PFSK-1 (cell line): ENCODE measurements around the gene ASB13.

Experiments used
- FOXP2 ChIP-seq: optimal IDR thresholded peaks from 2 replicates; pipeline ENCODE3; 2011; ENCODE audit warnings: borderline replicate concordance, control low read depth, inconsistent platforms; ENCODE audit not compliant: insufficient read depth; ENCODE audit errors: extremely low read length, extremely low read depth
- POLR2AphosphoS5 ChIP-seq: IDR thresholded peaks from 2 replicates; pipeline ENCODE4 v1.6.1; 2012; ENCODE audit warnings: low read depth, mild to moderate bottlenecking, control low read depth, low read length, moderate library complexity
- REST ChIP-seq, 2 experiments: IDR thresholded peaks; 2 replicates each; pipeline versions ENCODE4 v1.6.1 to v1.8.0; 2011 to 2012; ENCODE audit warnings: low read depth in 2 of 2, low read length in 2 of 2, control low read depth in 1 of 2, inconsistent platforms in 1 of 2, mild to moderate bottlenecking in 1 of 2, moderate library complexity in 1 of 2; ENCODE audit not compliant: insufficient read depth in 1 of 2
- TAF1 ChIP-seq: IDR thresholded peaks from 2 replicates; pipeline ENCODE4 v1.6.1; 2012; ENCODE audit warnings: low read length, control low read depth, borderline replicate concordance; ENCODE audit not compliant: insufficient read depth

GRCh38 chr10:5655121-5655520 lies 11.3 kb downstream of the ASB13 start:
- TF ChIP-seq POLR2AphosphoS5 (no peak), TAF1 (no peak), REST (IDR thresholded peaks at IDR 0.05; ENCODE audit: insufficient read depth in 1 of 2, low read depth in 2 of 2, low read length in 2 of 2) (no peak), FOXP2 (no peak)
